K562 (cell line): ENCODE results near the gene UPK3A. TPM values are rescaled to one million over a fixed set of nuclear protein-coding genes. Genes with fewer than 3 reads are reported as not detected.

ENCODE experiments used
- ATAC-seq: fragments of 200-7000 bp; cut with Tn5 transposase; 3 replicates; pipeline ENCODE4 v1.9.1; 2020; ENCODE audit warnings: moderate library complexity
- BruUV-seq: library from RNA; stranded (reverse); fragments of 400-500 nt; replicated peaks from 2 replicates; lab custom pipeline; 2021; lab: Mats Ljungman, UMichigan
- CTCF ChIA-PET: fragments of 300-600 bp; formaldehyde crosslinking; extraction: SDS; loops from one replicate; lab custom pipeline; 2021; ENCODE audit warnings: low intra/inter-chr PET ratio; lab: Yijun Ruan, JAX
- POLR2A ChIA-PET: fragments of 300-600, 350-650 bp; sonication (Branson Sonifier 250); formaldehyde crosslinking; extraction: SDS; loops from one replicate; lab custom pipeline; 2021; ENCODE audit warnings: antibody characterized with exemption, inconsistent platforms; lab: Yijun Ruan, JAX
- DNase-seq, 4 experiments: peaks; one replicate each; pipeline versions ENCODE4 v3.0.0 to v3.0.0-alpha.2; 2011 to 2018; ENCODE audit warnings: low spot score in 3 of 4, mixed read lengths in 3 of 4; ENCODE audit errors: extremely low read depth in 1 of 4
- FAIRE-seq: peaks from 2 replicates; lab custom pipeline; 2011; peaks lifted over from hg19 to GRCh38; lab: Jason Lieb, UNC
- H2AFZ ChIP-seq: 2 replicates; pipeline ENCODE4 v1.6.0; 2011; ENCODE audit warnings: low read depth, low read length, control low read depth, inconsistent platforms
- H3K27ac ChIP-seq: fragments of 200-600 bp; 3 replicates; pipeline ENCODE4 v1.8.0; 2011; ENCODE audit warnings: low read depth, mild to moderate bottlenecking, control low read depth, inconsistent platforms, low read length, moderate library complexity, mixed read lengths; ENCODE audit errors: extremely low read depth
- H3K27me3 ChIP-seq, 2 experiments: fragments of 300-600 bp in 1 of 2; 2 replicates in 1 of 2; 3 replicates in 1 of 2; pipeline versions ENCODE4 v1.6.0 to v1.8.0; 2011; ENCODE audit warnings: inconsistent platforms in 2 of 2, low read length in 2 of 2, mild to moderate bottlenecking in 1 of 2, mixed read lengths in 1 of 2, moderate library complexity in 1 of 2; ENCODE audit not compliant: control insufficient read depth in 2 of 2, insufficient read depth in 2 of 2
- H3K36me3 ChIP-seq: fragments of 300-600 bp; 3 replicates; pipeline ENCODE4 v1.8.0; 2011; ENCODE audit warnings: mild to moderate bottlenecking, low read length, inconsistent platforms; ENCODE audit not compliant: control insufficient read depth, insufficient read depth
- H3K4me1 ChIP-seq, 2 experiments: fragments of 200-600 bp in 1 of 2; replicated peaks in 1 of 2; 2 replicates in 1 of 2; 3 replicates in 1 of 2; pipeline versions ENCODE4 v1.5.1 to v1.8.0; 2011; ENCODE audit warnings: inconsistent platforms in 2 of 2, low read length in 2 of 2, mild to moderate bottlenecking in 1 of 2, mixed read lengths in 1 of 2, moderate library complexity in 1 of 2; ENCODE audit not compliant: control insufficient read depth in 2 of 2, insufficient read depth in 2 of 2
- H3K4me2 ChIP-seq: 2 replicates; pipeline ENCODE4 v1.6.1; 2011; ENCODE audit warnings: low read length, control low read depth, inconsistent platforms, mixed read lengths; ENCODE audit not compliant: insufficient read depth
- H3K4me3 ChIP-seq: fragments of 200-600 bp; sonication (generic), shearing (Covaris generic); 2 replicates; pipeline ENCODE4 v1.5.1; 2016; ENCODE audit warnings: control low read depth, inconsistent platforms
- H3K79me2 ChIP-seq: fragments of 200-600 bp; 3 replicates; pipeline ENCODE4 v1.8.0; 2011; ENCODE audit warnings: low read length, inconsistent platforms; ENCODE audit not compliant: control insufficient read depth, insufficient read depth
- H3K9ac ChIP-seq, 2 experiments: 2 replicates each; pipeline versions ENCODE4 v1.6.0 to v1.6.1; 2011; ENCODE audit warnings: low read depth in 2 of 2, low read length in 2 of 2, control low read depth in 1 of 2, inconsistent platforms in 1 of 2, mild to moderate bottlenecking in 1 of 2, mixed read lengths in 1 of 2; ENCODE audit not compliant: insufficient read depth in 1 of 2
- H3K9me1 ChIP-seq: one replicate; pipeline ENCODE4 v1.6.0; 2011; ENCODE audit warnings: inconsistent platforms, mild to moderate bottlenecking, low read length, moderate library complexity; ENCODE audit not compliant: control insufficient read depth, insufficient read depth
- H3K9me3 ChIP-seq: replicated peaks from 2 replicates; pipeline ENCODE4 v1.5.1; 2011; ENCODE audit warnings: low read depth, low read length, inconsistent platforms; ENCODE audit not compliant: control insufficient read depth, insufficient read depth
- H4K20me1 ChIP-seq: replicated peaks from 2 replicates; pipeline ENCODE4 v1.6.1; 2011; ENCODE audit warnings: low read length, inconsistent platforms, mixed read lengths; ENCODE audit not compliant: control insufficient read depth, insufficient read depth
- BMI1 ChIP-seq: fragments of 150-350 bp; IDR thresholded peaks from 2 replicates; pipeline ENCODE4 v1.6.1; 2014; ENCODE audit warnings: low read length
- CBFA2T3 ChIP-seq: fragments of 450-650 bp; IDR thresholded peaks from 2 replicates; pipeline ENCODE4 v1.6.1; 2017
- HOXB6 ChIP-seq: fragments of 250-450 bp; sonication (Bioruptor Pico); IDR thresholded peaks from 2 replicates; pipeline ENCODE4 v1.5.1; 2022; ENCODE audit warnings: mild to moderate bottlenecking, borderline replicate concordance
- IFI16 ChIP-seq: fragments of 250-450 bp; sonication (Bioruptor Pico); IDR thresholded peaks from 2 replicates; pipeline ENCODE4 v2.1.2; 2022; ENCODE audit warnings: mild to moderate bottlenecking, inconsistent platforms
- KAT8 ChIP-seq: fragments of 450-650 bp; IDR thresholded peaks from 2 replicates; pipeline ENCODE4 v1.6.1; 2016; ENCODE audit warnings: low read depth, mild to moderate bottlenecking
- POLR2AphosphoS5 ChIP-seq: IDR thresholded peaks from 2 replicates; pipeline ENCODE4 v1.6.1; 2011; ENCODE audit warnings: mild to moderate bottlenecking, low read depth, low read length, moderate library complexity; ENCODE audit not compliant: control insufficient read depth, insufficient read depth
- SNRNP70 ChIP-seq: fragments of 200-400 bp; formaldehyde crosslinking; optimal IDR thresholded peaks from 2 replicates; pipeline ENCODE3; 2017; ENCODE audit warnings: low read depth, low read length
- THRA ChIP-seq: fragments of 450-650 bp; IDR thresholded peaks from 2 replicates; pipeline ENCODE4 v1.6.1; 2017; ENCODE audit warnings: mild to moderate bottlenecking, moderate library complexity
- XRCC3 ChIP-seq: fragments of 450-650 bp; IDR thresholded peaks from 2 replicates; pipeline ENCODE4 v1.6.1; 2017; ENCODE audit warnings: mild to moderate bottlenecking, moderate library complexity
- XRCC4 ChIP-seq: IDR thresholded peaks from one replicate; pipeline ENCODE4 v1.6.1; 2011; ENCODE audit not compliant: insufficient read depth, insufficient read length; ENCODE audit errors: extremely low read depth
- ZBTB11 ChIP-seq, 3 experiments: fragments of 200-800 bp in 1 of 3; fragments of 250-450 bp in 1 of 3; fragments of 450-650 bp in 1 of 3; sonication (Bioruptor Pico) in 1 of 3; sonication (Bioruptor generic) in 1 of 3; formaldehyde crosslinking in 1 of 3; IDR thresholded peaks; 2 replicates each; pipeline versions ENCODE4 v1.6.1 to v1.8.0; 2016 to 2022; ENCODE audit warnings: mild to moderate bottlenecking in 2 of 3, missing genetic modification characterization in 2 of 3, missing compliant biosample characterization in 1 of 3, moderate library complexity in 1 of 3
- ZC3H4 ChIP-seq: sonication (generic); formaldehyde crosslinking; IDR thresholded peaks from 2 replicates; pipeline ENCODE4 v1.9.0; 2021; ENCODE audit warnings: missing genetic modification reagents, borderline replicate concordance
- ZNF263 ChIP-seq: sonication (generic); formaldehyde crosslinking; IDR thresholded peaks from 2 replicates; pipeline ENCODE4 v1.8.0; 2022; ENCODE audit warnings: mild to moderate bottlenecking, missing genetic modification reagents, borderline replicate concordance
- ZNF3 ChIP-seq: fragments of 250-450 bp; sonication (Bioruptor Pico); IDR thresholded peaks from 2 replicates; pipeline ENCODE4 v1.5.0; 2021; ENCODE audit warnings: mild to moderate bottlenecking, moderate library complexity
- ZNF644 ChIP-seq: fragments of 200-800 bp; sonication (Bioruptor generic); IDR thresholded peaks from 2 replicates; pipeline ENCODE4 v1.6.1; 2016; ENCODE audit warnings: low read depth, missing genetic modification characterization, missing compliant biosample characterization
- WGBS: fragments of 100-300 bp; shearing (Covaris generic); methylation state at CpG from one replicate; pipeline ENCODE4 v1.1.6; 2016; ENCODE audit warnings: low coverage, mixed read lengths; ENCODE audit not compliant: insufficient coverage; ENCODE audit errors: missing lambda C conversion rate; 5-methylcytosine and 5-hydroxymethylcytosine counted together
- in situ Hi-C: fragments of 300-500 bp; cut with MboI; formaldehyde crosslinking; loops from 4 replicates; pipeline ENCODE4 v1.15.0; 2018; ENCODE audit warnings: inconsistent platforms, mixed read lengths
- intact Hi-C: fragments of 100-400 bp; cut with micrococcal nuclease; formaldehyde crosslinking; loops from 2 replicates; pipeline ENCODE4 v1.14.2; 2022
- polyA plus RNA-seq, 8 experiments: library from polyadenylated mRNA; depleted of rRNA in 4 of 8; stranded (reverse) in 5 of 8; unstranded in 3 of 8; fragments of >200 nt; fragmentation: Nextera tagmentation in 2 of 8; fragmentation: Illumina TruSeq in 1 of 8; extraction: Ambion mirVana in 2 of 8; extraction: Trizol in 1 of 8; gene quantifications; 2 replicates each; pipeline versions ENCODE4 v1.2.1 to v1.2.3, GENCODE V29; 2011 to 2014; ENCODE audit warnings: inconsistent platforms in 1 of 8, missing spikeins in 1 of 8
- total RNA-seq, 7 experiments: library from RNA; depleted of rRNA in 6 of 7; stranded (reverse); fragments of >200 nt in 6 of 7; fragmentation: Illumina TruSeq in 2 of 7; extraction: Trizol in 2 of 7; gene quantifications; 2 replicates each; pipeline versions ENCODE4 v1.2.1 to v1.2.3, GENCODE V29; 2011 to 2021; ENCODE audit warnings: low replicate concordance in 1 of 7

UPK3A gene
- total and polyA plus RNA-seq, 9 of the 15 experiments (the other 6 are each of a cell fraction or from before 2014, with no cell fraction given) = not detected

- TF ChIP-seq HOXB6 (CRISPR knock-in tag) = no peak
Measured at GRCh38 chr22:45323695-45324094, 38.9 kb downstream of the UPK3A start (continued).

- Histone ChIP-seq H3K79me2 (peaks cover 39% of the 10 kb centered on the region), H3K9ac (no peak overlapping the region), H3K4me3 (no peak overlapping the region), H3K9me1 (no peaks in the 10 kb centered on the region), H3K27me3 (no peaks in the 10 kb centered on the region), H3K36me3 (peaks cover 75% of the 10 kb centered on the region; the same call in 2 of the 3 replicates), H3K4me1 (peaks cover 0 to 2% of the 10 kb centered on the region in 2 experiments; a peak in 2 of 5 replicates), H3K4me2 (no peak overlapping the region), H3K27ac (no peak overlapping the region), H4K20me1 (peaks cover 4% of the 10 kb centered on the region; the same call in 1 of the 2 replicates), H3K9me3 (no peaks in the 10 kb centered on the region), H2AFZ (no peak overlapping the region)
- ChIA-PET CTCF (no interaction called here), POLR2A (interaction anchor here (0.8 kb wide), 1 partner anchor 9 kb away, joined by 3 read pairs; no protein-coding TSS in a partner anchor)
- 74% methylated on average over 5 of the region's 12 CpGs for WGBS
- FAIRE-seq (no peak), ATAC-seq (no peak), DNase-seq (no peak)
- intact Hi-C loops = no loop called here
- in situ Hi-C loops = no loop called here
- BruUV-seq = no TSS peak
- no peak for TF ChIP-seq THRA
- TF ChIP-seq ZNF3 (CRISPR knock-in tag) = no peak
- TF ChIP-seq CBFA2T3 = no peak
- no peak for TF ChIP-seq XRCC3
- TF ChIP-seq ZC3H4 (CRISPR knock-in tag) = no peak
- TF ChIP-seq KAT8 = no peak
- TF ChIP-seq POLR2AphosphoS5 = no peak
- no peak for TF ChIP-seq ZBTB11 (CRISPR knock-in tag; IDR thresholded peaks at IDR 0.05)
- no peak for TF ChIP-seq ZNF263 (CRISPR knock-in tag)
- TF ChIP-seq XRCC4 = no peak
- TF ChIP-seq ZNF644 (tag) = no peak
- TF ChIP-seq BMI1 = no peak
- TF ChIP-seq IFI16 (CRISPR knock-in tag) = no peak
- no peak for TF ChIP-seq SNRNP70
Measured at GRCh38 chr22:45324311-45324711, 39.6 kb downstream of the UPK3A start.
